ENCODE measurements around the gene OR9Q1.

OR9Q1 gene

GRCh38 chr11:58216476-58216875, 192.8 kb downstream of the OR9Q1 start:
- TF ChIP-seq ZNF274 (IDR thresholded peaks at IDR 0.05; ENCODE audit: low read depth, low read length), result no peak
- no peak overlapping the region for H3K4me3 ChIP-seq (ENCODE audit: low read length)

GRCh38 chr11:58222721-58223120, 199.0 kb downstream of the OR9Q1 start:
- no peak for TF ChIP-seq ZNF274 (IDR thresholded peaks at IDR 0.05; ENCODE audit: low read depth, low read length)
- no peak overlapping the region for H3K4me3 ChIP-seq (ENCODE audit: low read length)

GRCh38 chr11:58227956-58228615, 204.4 kb downstream of the OR9Q1 start:
- no peak overlapping the region for H3K4me3 ChIP-seq (ENCODE audit: low read length)
- no peak for TF ChIP-seq ZNF274 (IDR thresholded peaks at IDR 0.05; ENCODE audit: low read depth, low read length)
